OCI-LY3 (cell line): ENCODE measurements around the gene PDGFC.

Experiments used
- EZH2phosphoT487 ChIP-seq: fragments of 200-600 bp; shearing (Covaris generic); IDR thresholded peaks from 2 replicates; pipeline ENCODE4 v1.6.1; 2018; ENCODE audit warnings: antibody characterized with exemption, mixed run types, low read depth
- TF ChIP-seq, protein P1 (sequence below): fragments of 200-600, 300-600 bp; sonication (generic); IDR thresholded peaks from 2 replicates; pipeline ENCODE4 v1.5.1; 2014; ENCODE audit warnings: antibody characterized with exemption, low read length, low read depth

DNA sequence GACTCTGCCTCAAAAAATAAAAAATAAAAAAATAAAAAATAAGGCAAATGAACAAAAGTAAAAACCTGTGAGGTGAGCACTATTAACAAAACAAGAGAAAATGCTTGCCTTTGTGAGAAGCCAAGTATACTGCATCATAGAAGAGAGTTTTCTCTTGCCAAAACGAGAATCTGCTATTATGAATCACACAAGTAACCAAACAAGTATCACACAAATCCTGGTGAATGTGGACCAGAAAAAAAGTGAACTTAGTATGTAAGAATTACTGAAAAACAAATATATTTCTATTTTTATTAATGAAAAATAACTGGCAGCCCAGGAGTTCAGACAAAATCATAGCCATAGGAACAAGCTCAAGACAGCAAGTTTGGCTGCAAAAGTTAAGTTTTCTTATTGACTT is 193.5 kb downstream of the PDGFC start:
- TF ChIP-seq, protein P1, sequence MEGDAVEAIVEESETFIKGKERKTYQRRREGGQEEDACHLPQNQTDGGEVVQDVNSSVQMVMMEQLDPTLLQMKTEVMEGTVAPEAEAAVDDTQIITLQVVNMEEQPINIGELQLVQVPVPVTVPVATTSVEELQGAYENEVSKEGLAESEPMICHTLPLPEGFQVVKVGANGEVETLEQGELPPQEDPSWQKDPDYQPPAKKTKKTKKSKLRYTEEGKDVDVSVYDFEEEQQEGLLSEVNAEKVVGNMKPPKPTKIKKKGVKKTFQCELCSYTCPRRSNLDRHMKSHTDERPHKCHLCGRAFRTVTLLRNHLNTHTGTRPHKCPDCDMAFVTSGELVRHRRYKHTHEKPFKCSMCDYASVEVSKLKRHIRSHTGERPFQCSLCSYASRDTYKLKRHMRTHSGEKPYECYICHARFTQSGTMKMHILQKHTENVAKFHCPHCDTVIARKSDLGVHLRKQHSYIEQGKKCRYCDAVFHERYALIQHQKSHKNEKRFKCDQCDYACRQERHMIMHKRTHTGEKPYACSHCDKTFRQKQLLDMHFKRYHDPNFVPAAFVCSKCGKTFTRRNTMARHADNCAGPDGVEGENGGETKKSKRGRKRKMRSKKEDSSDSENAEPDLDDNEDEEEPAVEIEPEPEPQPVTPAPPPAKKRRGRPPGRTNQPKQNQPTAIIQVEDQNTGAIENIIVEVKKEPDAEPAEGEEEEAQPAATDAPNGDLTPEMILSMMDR: no peak
- TF ChIP-seq EZH2phosphoT487: no peak
